Measurements from ENCODE around the gene CHRNA4. TPM values are rescaled to one million over a fixed set of nuclear protein-coding genes. Genes with fewer than 3 reads are reported as not detected.

The CHRNA4 gene
- total and polyA plus RNA-seq, 2 of the 13 experiments (the other 11 are each of a cell fraction or from before 2014, with no cell fraction given), result not detected

DNA sequence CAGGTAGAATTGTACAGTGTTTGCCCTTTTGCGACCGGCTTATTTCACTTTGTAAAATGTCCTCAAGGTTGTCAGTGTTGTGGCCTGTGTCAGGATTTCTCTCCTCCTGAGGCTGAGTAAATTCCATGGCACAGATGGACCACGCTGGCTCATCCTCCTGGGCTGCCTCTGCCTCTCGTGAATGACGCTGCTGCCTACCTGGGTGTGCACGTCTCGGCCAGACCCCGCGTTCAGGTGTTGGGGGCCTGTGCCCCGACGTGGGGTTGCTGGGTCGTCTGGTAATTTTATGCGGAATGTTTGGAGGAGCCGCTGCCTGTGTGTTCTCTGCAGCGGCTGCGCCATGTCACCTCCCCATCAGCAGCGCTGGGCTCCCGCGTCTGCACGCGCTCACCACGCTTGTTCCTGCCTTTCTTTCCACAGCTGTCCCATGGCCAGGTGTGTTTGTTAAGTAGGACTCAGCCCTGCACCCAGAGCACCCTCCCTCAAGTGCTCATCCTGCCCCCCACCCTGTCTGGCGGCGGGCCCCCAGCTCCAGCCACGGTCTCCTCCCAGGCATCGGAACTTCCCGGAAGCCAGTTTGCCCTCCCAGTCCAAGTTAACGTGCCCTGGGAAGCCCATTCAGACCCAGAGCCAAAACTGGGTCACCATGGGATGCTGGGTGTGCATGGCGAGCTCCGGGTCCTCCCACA is 36.1 kb upstream of the CHRNA4 start:
- H3K9me3 ChIP-seq (ENCODE audit: low read length), result no peaks in the 10 kb centered on the region
- no peak overlapping the region for H3K9ac ChIP-seq (ENCODE audit: insufficient read depth, low read depth, low read length)
- intact Hi-C loops (cut with micrococcal nuclease; ENCODE audit: unreplicated experiment), result no loop called here
- H3K36me3 ChIP-seq (replicated peaks in 1 of 2; ENCODE audit: control insufficient read depth in 1 of 2, insufficient read depth in 2 of 2, low read length in 2 of 2), result no peaks in the 10 kb centered on the region
- TF ChIP-seq ZFY (CRISPR knock-in tag; IDR thresholded peaks at IDR 0.05), result no peak
- TF ChIP-seq, protein P1, sequence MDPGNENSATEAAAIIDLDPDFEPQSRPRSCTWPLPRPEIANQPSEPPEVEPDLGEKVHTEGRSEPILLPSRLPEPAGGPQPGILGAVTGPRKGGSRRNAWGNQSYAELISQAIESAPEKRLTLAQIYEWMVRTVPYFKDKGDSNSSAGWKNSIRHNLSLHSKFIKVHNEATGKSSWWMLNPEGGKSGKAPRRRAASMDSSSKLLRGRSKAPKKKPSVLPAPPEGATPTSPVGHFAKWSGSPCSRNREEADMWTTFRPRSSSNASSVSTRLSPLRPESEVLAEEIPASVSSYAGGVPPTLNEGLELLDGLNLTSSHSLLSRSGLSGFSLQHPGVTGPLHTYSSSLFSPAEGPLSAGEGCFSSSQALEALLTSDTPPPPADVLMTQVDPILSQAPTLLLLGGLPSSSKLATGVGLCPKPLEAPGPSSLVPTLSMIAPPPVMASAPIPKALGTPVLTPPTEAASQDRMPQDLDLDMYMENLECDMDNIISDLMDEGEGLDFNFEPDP (CRISPR knock-in tag; conservative IDR thresholded peaks at IDR 0.05), result 0 out of 2 replicates have a peak, but pooled peaks have one; percentile 68
- POLR2A ChIA-PET, result no interaction called here
- in situ Hi-C loops (cut with HindIII; ENCODE audit: extremely low pct_ligation_motif_present, low pct_unique_long_range_greater_than_20kb), result no loop called here
- H3K4me3 ChIP-seq (replicated peaks in 1 of 3; ENCODE audit: insufficient read depth in 1 of 3, low read depth in 2 of 3, low read length in 3 of 3), result no peak overlapping the region
- peaks cover 49 to 93% of the 10 kb centered on the region in 2 experiments for H3K27me3 ChIP-seq (ENCODE audit: control insufficient read depth in 1 of 2, insufficient read depth in 2 of 2, low read length in 2 of 2)
- no peaks in the 10 kb centered on the region for H3K4me1 ChIP-seq (ENCODE audit: insufficient read depth, low read length)
- CTCF ChIA-PET (ENCODE audit: low intra/inter-chr PET ratio, low total read pairs), result no interaction called here
- no peak overlapping the region for H3K4me2 ChIP-seq (ENCODE audit: low read depth, low read length)
- DNase-seq (ENCODE audit: low spot score) (no peak), FAIRE-seq (no peak), ATAC-seq (no peak)
- no peak overlapping the region for H2AFZ ChIP-seq (ENCODE audit: low read length)
- no peak overlapping the region for H3K27ac ChIP-seq (ENCODE audit: extremely low read length, insufficient read depth, low read length)
- H3K79me2 ChIP-seq (ENCODE audit: insufficient read depth, low read length), result no peaks in the 10 kb centered on the region
- WGBS (ENCODE audit: low lambda C conversion rate), result 46% methylated on average over 29 of the region's 30 CpGs
- no TSS peak for BruUV-seq (replicated peaks)
- H4K20me1 ChIP-seq (ENCODE audit: insufficient read depth, low read length), result peaks cover 7% of the 10 kb centered on the region; the same call in 1 of the 2 replicates

- Histone ChIP-seq H3K36me3 (replicated peaks in 1 of 2; ENCODE audit: control insufficient read depth in 1 of 2, insufficient read depth in 2 of 2, low read length in 2 of 2) (no peaks in the 10 kb centered on the region), H3K9ac (ENCODE audit: insufficient read depth, low read depth, low read length) (no peak overlapping the region), H3K27me3 (ENCODE audit: control insufficient read depth in 1 of 2, insufficient read depth in 2 of 2, low read length in 2 of 2) (peaks cover 45 to 91% of the 10 kb centered on the region in 2 experiments), H3K4me1 (ENCODE audit: insufficient read depth, low read length) (no peaks in the 10 kb centered on the region), H3K4me3 (replicated peaks in 1 of 3; ENCODE audit: insufficient read depth in 1 of 3, low read depth in 2 of 3, low read length in 3 of 3) (no peak overlapping the region), H3K4me2 (ENCODE audit: low read depth, low read length) (no peak overlapping the region), H3K79me2 (ENCODE audit: insufficient read depth, low read length) (no peaks in the 10 kb centered on the region), H3K27ac (ENCODE audit: extremely low read length, insufficient read depth, low read length) (no peak overlapping the region), H3K9me3 (ENCODE audit: low read length) (no peaks in the 10 kb centered on the region), H4K20me1 (ENCODE audit: insufficient read depth, low read length) (peaks cover 4% of the 10 kb centered on the region; the same call in 1 of the 2 replicates), H2AFZ (ENCODE audit: low read length) (no peak overlapping the region)
- ChIA-PET CTCF (ENCODE audit: low intra/inter-chr PET ratio, low total read pairs) (no interaction called here), POLR2A (no interaction called here)
- BruUV-seq (replicated peaks), result no TSS peak
- WGBS (ENCODE audit: low lambda C conversion rate), result 33% methylated on average over 12 of the region's 12 CpGs
- ATAC-seq, result no peak
- intact Hi-C loops (cut with micrococcal nuclease; ENCODE audit: unreplicated experiment) (no loop called here), in situ Hi-C loops (cut with HindIII; ENCODE audit: extremely low pct_ligation_motif_present, low pct_unique_long_range_greater_than_20kb) (no loop called here)
- DNase-seq (ENCODE audit: low spot score), result no peak
- no peak for FAIRE-seq
- TF ChIP-seq NCOA1 (CRISPR knock-in tag; IDR thresholded peaks at IDR 0.05), result no peak
- TF ChIP-seq, protein P2, sequence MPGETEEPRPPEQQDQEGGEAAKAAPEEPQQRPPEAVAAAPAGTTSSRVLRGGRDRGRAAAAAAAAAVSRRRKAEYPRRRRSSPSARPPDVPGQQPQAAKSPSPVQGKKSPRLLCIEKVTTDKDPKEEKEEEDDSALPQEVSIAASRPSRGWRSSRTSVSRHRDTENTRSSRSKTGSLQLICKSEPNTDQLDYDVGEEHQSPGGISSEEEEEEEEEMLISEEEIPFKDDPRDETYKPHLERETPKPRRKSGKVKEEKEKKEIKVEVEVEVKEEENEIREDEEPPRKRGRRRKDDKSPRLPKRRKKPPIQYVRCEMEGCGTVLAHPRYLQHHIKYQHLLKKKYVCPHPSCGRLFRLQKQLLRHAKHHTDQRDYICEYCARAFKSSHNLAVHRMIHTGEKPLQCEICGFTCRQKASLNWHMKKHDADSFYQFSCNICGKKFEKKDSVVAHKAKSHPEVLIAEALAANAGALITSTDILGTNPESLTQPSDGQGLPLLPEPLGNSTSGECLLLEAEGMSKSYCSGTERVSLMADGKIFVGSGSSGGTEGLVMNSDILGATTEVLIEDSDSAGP (CRISPR knock-in tag; IDR thresholded peaks at IDR 0.05; ENCODE audit: borderline replicate concordance), result no peak
- TF ChIP-seq SIX4 (CRISPR knock-in tag; IDR thresholded peaks at IDR 0.05), result no peak
- TF ChIP-seq KIAA2018 (CRISPR knock-in tag; IDR thresholded peaks at IDR 0.05; ENCODE audit: borderline replicate concordance), result no peak
These were observed 35.2 kb upstream of the CHRNA4 start for GRCh38 chr20:63396300-63396699.
